Esophagus squamous epithelium (tissue), 5 donors: Measurements from ENCODE around the gene FRMD4A. TPM values are rescaled to one million over a fixed set of nuclear protein-coding genes. Genes with fewer than 3 reads are reported as not detected.

ENCODE experiments used
- DNase-seq: peaks from one replicate; lab custom pipeline; 2025; lab: John Stamatoyannopoulos, UW
- H3K27ac ChIP-seq, 4 donors: fragments of 200-600 bp; sonication (generic); one replicate each; pipeline ENCODE4 v1.5.1; 2016 to 2019; ENCODE audit warnings: mild to moderate bottlenecking in 1 of 4
- H3K27me3 ChIP-seq, 4 donors: fragments of 200-600 bp; sonication (generic); 1 replicate in 3 of 4; 2 replicates in 1 of 4; pipeline versions ENCODE4 v1.5.1 to v1.6.0; 2017 to 2021; ENCODE audit warnings: antibody characterized with exemption in 1 of 4
- H3K36me3 ChIP-seq, 3 donors: fragments of 200-600 bp; sonication (generic); one replicate each; pipeline ENCODE4 v1.5.1; 2016 to 2019
- H3K4me1 ChIP-seq, 3 donors: fragments of 200-600 bp; sonication (generic); one replicate each; pipeline ENCODE4 v1.5.1; 2017 to 2019
- H3K4me3 ChIP-seq, 4 donors: fragments of 200-600 bp; sonication (generic); 1 replicate in 3 of 4; 2 replicates in 1 of 4; pipeline ENCODE4 v1.5.1; 2016 to 2019; ENCODE audit warnings: mild to moderate bottlenecking in 2 of 4, moderate library complexity in 1 of 4
- H3K9me3 ChIP-seq, 3 donors: fragments of 200-600 bp; sonication (generic); one replicate each; pipeline ENCODE4 v1.5.1; 2016 to 2019
- CTCF ChIP-seq, 6 experiments: fragments of 450-650 bp in 4 of 6; fragments of 200-600 bp in 2 of 6; sonication (generic) in 2 of 6; IDR thresholded peaks; one replicate each; pipeline ENCODE4 v1.5.1; 2016 to 2019; ENCODE audit warnings: antibody characterized with exemption in 6 of 6, mild to moderate bottlenecking in 4 of 6, moderate library complexity in 4 of 6
- POLR2A ChIP-seq, 4 donors: fragments of 450-650 bp; IDR thresholded peaks; one replicate each; pipeline ENCODE4 v1.6.1; 2017; ENCODE audit warnings: antibody characterized with exemption in 4 of 4, mild to moderate bottlenecking in 4 of 4, moderate library complexity in 3 of 4
- WGBS, 2 donors: methylation state at CpG; one replicate each; pipeline ENCODE4 v1.1.5; 2018; 5-methylcytosine and 5-hydroxymethylcytosine counted together
- intact Hi-C: fragments of 100-400 bp; cut with DNase I; formaldehyde crosslinking; loops from one replicate; pipeline ENCODE4 v1.15.0; 2022
- total RNA-seq, 4 donors: library from RNA; depleted of rRNA; stranded (reverse); fragments of >200 nt; gene quantifications; one replicate each; pipeline ENCODE4 v1.1.0, GENCODE V29; 2016
- donor health status: DM: yes; HTN: yes; CAD: no.

The FRMD4A gene
- total RNA-seq, 4 donors from 2014 or later, result 7.3 to 15.3 (median 8.6) TPM

DNA sequence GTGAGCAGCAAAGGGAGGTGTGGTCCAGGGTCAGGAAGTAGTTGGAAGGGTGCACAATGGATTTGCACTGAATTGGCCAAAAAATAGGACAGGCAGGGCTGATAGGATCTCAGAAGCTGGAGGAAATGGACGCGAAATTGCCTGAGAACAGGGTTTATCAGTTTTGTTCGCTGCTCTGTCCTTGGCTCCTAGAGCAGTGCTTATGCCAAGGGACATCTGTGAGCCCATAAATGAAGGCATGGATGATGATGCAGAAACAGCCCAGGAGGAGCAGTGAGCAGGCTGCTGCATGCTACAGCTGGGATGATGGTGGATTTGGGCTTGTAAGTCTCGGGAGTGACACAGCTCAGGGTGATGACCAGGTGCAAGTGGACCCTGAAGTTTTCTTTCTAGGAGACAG lies 539.2 kb downstream of the FRMD4A start:
- Histone ChIP-seq H3K9me3 (no peaks in the 10 kb centered on the region), H3K4me3 (no peak overlapping the region), H3K27ac (no peak overlapping the region), H3K36me3 (peaks cover 0 to 10% (median 0%) of the 10 kb centered on the region in 3 donors), H3K27me3 (no peaks in the 10 kb centered on the region), H3K4me1 (peaks cover 17 to 43% (median 22%) of the 10 kb centered on the region in 3 donors)
- 56 to 88% methylated on average over 4 of the region's 4 CpGs for WGBS, 2 donors
- DNase-seq, result no peak
- intact Hi-C loops, result loop anchor here (10.0 kb wide), 1 partner anchor 683 kb away; no protein-coding TSS in a partner anchor
- TF ChIP-seq POLR2A (IDR thresholded peaks at IDR 0.05) (no peak), CTCF (IDR thresholded peaks at IDR 0.05) (no peak)

DNA sequence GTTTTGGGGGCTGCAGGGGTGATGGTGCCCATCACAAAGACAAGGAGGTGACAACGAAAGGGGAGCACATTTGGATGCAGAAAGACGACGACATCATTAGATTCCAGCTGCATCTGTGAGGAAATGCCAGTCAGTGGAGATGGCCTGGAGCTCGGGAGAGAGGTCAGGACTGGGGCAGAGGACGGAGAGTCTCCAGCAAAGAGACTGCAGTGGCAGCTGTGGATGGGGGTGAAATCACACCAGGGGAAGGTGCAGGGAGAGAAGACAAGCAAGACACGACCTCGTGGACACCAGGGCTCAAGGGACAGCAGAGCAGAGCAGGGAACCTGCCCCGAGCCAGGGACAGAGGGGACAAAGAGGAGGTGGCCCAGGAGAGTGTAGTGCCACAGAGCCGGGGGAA lies 540.5 kb downstream of the FRMD4A start:
- Histone ChIP-seq H3K27ac (no peak overlapping the region), H3K27me3 (no peaks in the 10 kb centered on the region), H3K4me3 (no peak overlapping the region), H3K9me3 (no peaks in the 10 kb centered on the region), H3K4me1 (peaks cover 17 to 33% (median 22%) of the 10 kb centered on the region in 3 donors), H3K36me3 (peaks cover 0 to 10% (median 0%) of the 10 kb centered on the region in 3 donors)
- TF ChIP-seq POLR2A (IDR thresholded peaks at IDR 0.05), result no peak
- TF ChIP-seq CTCF (IDR thresholded peaks at IDR 0.05), result no peak
- 75 to 77% methylated on average over 9 of the region's 9 CpGs for WGBS, 2 donors
- intact Hi-C loops, result loop anchor here (10.0 kb wide), 1 partner anchor 685 kb away; no protein-coding TSS in a partner anchor
- DNase-seq, result no peak

DNA sequence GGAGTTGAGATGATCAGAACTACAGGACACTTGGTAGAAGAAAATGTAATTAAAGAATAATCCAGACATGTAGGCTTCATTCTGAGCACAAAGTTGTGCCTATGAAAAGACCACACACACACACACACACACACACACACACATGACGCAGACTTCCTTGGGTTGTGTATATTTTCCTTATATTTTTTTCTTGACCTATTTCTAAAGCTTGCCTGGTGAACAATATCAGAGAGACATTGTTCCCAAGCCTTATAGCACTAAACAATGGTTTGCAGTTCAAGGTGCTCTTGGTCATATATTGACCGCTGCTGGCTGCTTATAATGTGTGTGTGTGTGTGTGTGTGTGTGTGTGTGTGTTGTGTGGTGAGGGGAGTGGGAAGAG lies 541.3 kb downstream of the FRMD4A start:
- H3K4me1 ChIP-seq, result peaks cover 17 to 29% (median 22%) of the 10 kb centered on the region in 3 donors
- TF ChIP-seq CTCF (IDR thresholded peaks at IDR 0.05) (no peak), POLR2A (IDR thresholded peaks at IDR 0.05) (no peak)
- no peak overlapping the region for H3K4me3 ChIP-seq
- intact Hi-C loops, result loop anchor here (5.0 to 10.0 kb wide), 2 partner anchors 303 to 405 kb away; no protein-coding TSS in a partner anchor
- peak overlapping the region in 3 of 4 donors; percentile 66 to 84 (median 78) for H3K27ac ChIP-seq
- no peak for DNase-seq
- H3K36me3 ChIP-seq, result peaks cover 0 to 10% (median 0%) of the 10 kb centered on the region in 3 donors
- WGBS, 2 donors, result 71 to 87% methylated on average over 2 of the region's 2 CpGs
- H3K9me3 ChIP-seq, result no peaks in the 10 kb centered on the region
- no peaks in the 10 kb centered on the region for H3K27me3 ChIP-seq

DNA sequence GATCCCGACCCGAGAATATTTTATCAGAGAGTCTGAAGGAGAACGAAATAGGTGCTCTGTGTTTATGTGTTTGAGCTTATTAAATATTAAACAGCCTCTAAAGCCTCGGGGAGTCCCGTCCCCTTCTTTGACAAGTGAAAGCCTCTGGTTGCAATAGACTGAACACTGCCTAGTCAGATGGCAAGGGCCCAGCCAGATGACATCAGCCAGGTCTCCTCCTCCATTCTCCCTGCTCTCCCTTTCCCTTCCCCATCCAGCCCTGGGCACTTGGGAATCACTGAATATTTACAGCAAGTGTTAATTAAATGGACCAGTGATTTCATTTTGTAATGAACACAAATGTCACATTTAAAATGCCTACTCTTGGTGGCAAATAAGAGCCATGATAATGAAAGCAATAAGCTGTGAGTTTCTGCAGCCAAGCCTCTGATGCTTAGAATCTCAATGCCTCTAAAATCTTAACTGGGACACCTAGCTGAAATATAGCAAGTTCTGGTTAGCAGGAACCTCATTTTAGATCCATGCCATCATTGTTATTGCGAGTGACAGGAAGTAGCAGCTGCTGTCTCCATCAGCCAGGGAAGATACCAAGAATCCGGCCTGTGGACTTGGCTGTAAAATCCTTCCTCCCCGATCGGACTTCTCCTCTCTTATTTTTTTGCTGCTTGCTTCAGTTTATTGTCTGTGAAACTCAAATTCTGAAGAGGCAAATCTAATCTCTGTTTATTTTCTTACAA lies 541.8 kb downstream of the FRMD4A start:
- peaks cover 0 to 10% (median 0%) of the 10 kb centered on the region in 3 donors for H3K36me3 ChIP-seq
- TF ChIP-seq POLR2A (IDR thresholded peaks at IDR 0.05), result no peak
- no peak for TF ChIP-seq CTCF (IDR thresholded peaks at IDR 0.05)
- intact Hi-C loops, result loop anchor here (5.0 to 10.0 kb wide), 2 partner anchors 303 to 406 kb away; no protein-coding TSS in a partner anchor
- H3K27ac ChIP-seq, result peak overlapping the region; percentile 12 to 84 (median 72)
- H3K9me3 ChIP-seq, result no peaks in the 10 kb centered on the region
- DNase-seq, result no peak
- H3K4me3 ChIP-seq, result no peak overlapping the region
- H3K27me3 ChIP-seq, result no peaks in the 10 kb centered on the region
- H3K4me1 ChIP-seq, result peaks cover 17 to 29% (median 22%) of the 10 kb centered on the region in 3 donors
- WGBS, 2 donors, result 53 to 64% methylated on average over 7 to 9 of the region's 9 CpGs

- Histone ChIP-seq H3K4me1 (peaks cover 17 to 29% (median 22%) of the 10 kb centered on the region in 3 donors), H3K4me3 (no peak overlapping the region), H3K27ac (peak overlapping the region; percentile 12 to 84 (median 72)), H3K9me3 (no peaks in the 10 kb centered on the region), H3K36me3 (peaks cover 0 to 10% (median 0%) of the 10 kb centered on the region in 3 donors), H3K27me3 (no peaks in the 10 kb centered on the region)
- 46% methylated on average over 4 to 5 of the region's 5 CpGs for WGBS, 2 donors
- TF ChIP-seq POLR2A (IDR thresholded peaks at IDR 0.05) (no peak), CTCF (IDR thresholded peaks at IDR 0.05) (no peak)
- intact Hi-C loops, result loop anchor here (5.0 to 10.0 kb wide), 2 partner anchors 304 to 407 kb away; no protein-coding TSS in a partner anchor
- no peak for DNase-seq
Observed at GRCh38 chr10:13788320-13788600, 542.5 kb downstream of the FRMD4A start.
